WTC11 (cell line): Measurements from ENCODE around the gene CCDC117. TPM values are rescaled to one million over a fixed set of nuclear protein-coding genes. Genes with fewer than 3 reads are reported as not detected.

ENCODE experiments used
- ATAC-seq: fragments of 200-7000 bp; cut with Tn5 transposase; 2 replicates; pipeline ENCODE4 v1.10.0; 2021; ENCODE audit warnings: mild to moderate bottlenecking, moderate library complexity
- CTCF ChIA-PET: fragments of 300-600 bp; sonication (Branson Sonifier 250); formaldehyde crosslinking; loops from one replicate; lab custom pipeline; 2021; ENCODE audit warnings: antibody characterized with exemption; lab: Charles Lee
- POLR2A ChIA-PET: fragments of 350-600 bp; sonication (Branson Sonifier 250); formaldehyde crosslinking; loops from one replicate; lab custom pipeline; 2021; ENCODE audit warnings: antibody characterized with exemption; lab: Charles Lee
- DNase-seq: peaks from one replicate; pipeline ENCODE4 v3.0.0; 2021; ENCODE audit warnings: low spot score
- H3K27ac Mint-ChIP-seq: 2 replicates; pipeline ENCODE4 v1.8.0; 2021; ENCODE audit warnings: mixed read lengths
- H3K27me3 Mint-ChIP-seq: 2 replicates; pipeline ENCODE4 v1.8.0; 2021; ENCODE audit warnings: low read depth, mild to moderate bottlenecking, moderate library complexity, mixed read lengths
- H3K36me3 Mint-ChIP-seq: 2 replicates; pipeline ENCODE4 v1.8.0; 2021; ENCODE audit warnings: mixed read lengths
- H3K4me1 Mint-ChIP-seq: 2 replicates; pipeline ENCODE4 v1.8.0; 2022; ENCODE audit warnings: mixed read lengths
- H3K4me3 Mint-ChIP-seq: 2 replicates; pipeline ENCODE4 v1.8.0; 2021; ENCODE audit warnings: mild to moderate bottlenecking, moderate library complexity, mixed read lengths
- H3K9me3 Mint-ChIP-seq: 2 replicates; pipeline ENCODE4 v1.8.0; 2021; ENCODE audit warnings: mixed read lengths
- ARID4B ChIP-seq: sonication (generic); formaldehyde crosslinking; IDR thresholded peaks from 2 replicates; pipeline ENCODE4 v1.8.0; 2023; ENCODE audit warnings: missing genetic modification reagents, mild to moderate bottlenecking, borderline replicate concordance
- ATF1 ChIP-seq: sonication (generic); formaldehyde crosslinking; IDR thresholded peaks from 2 replicates; pipeline ENCODE4 v1.8.1; 2023; ENCODE audit warnings: mild to moderate bottlenecking, moderate library complexity, missing genetic modification reagents
- CBFB ChIP-seq: sonication (generic); formaldehyde crosslinking; IDR thresholded peaks from 2 replicates; pipeline ENCODE4 v1.8.1; 2022; ENCODE audit warnings: mild to moderate bottlenecking, low read depth, missing genetic modification reagents
- CTCF ChIP-seq: fragments of 200-600 bp; IDR thresholded peaks from 2 replicates; pipeline ENCODE4 v1.8.0; 2022; ENCODE audit warnings: antibody characterized with exemption
- HMGA2 ChIP-seq: fragments of 250-450 bp; sonication (Bioruptor Pico); IDR thresholded peaks from 2 replicates; pipeline ENCODE4 v1.4.0; 2021; ENCODE audit warnings: mild to moderate bottlenecking, moderate library complexity
- JAZF1 ChIP-seq: fragments of 250-450 bp; sonication (Bioruptor Pico); IDR thresholded peaks from 2 replicates; pipeline ENCODE4 v1.9.0; 2021; ENCODE audit warnings: moderate library complexity, mild to moderate bottlenecking, inconsistent platforms
- JUN ChIP-seq: sonication (generic); formaldehyde crosslinking; IDR thresholded peaks from 2 replicates; pipeline ENCODE4 v1.8.0; 2023; ENCODE audit warnings: mild to moderate bottlenecking, missing genetic modification reagents
- ZNF532 ChIP-seq: fragments of 250-450 bp; sonication (Bioruptor Pico); IDR thresholded peaks from 2 replicates; pipeline ENCODE4 v1.9.0; 2021; ENCODE audit warnings: mild to moderate bottlenecking, borderline replicate concordance
- total RNA-seq: library from RNA; stranded (reverse); gene quantifications from 3 replicates; pipeline ENCODE4 v1.2.3, GENCODE V29; 2021

CCDC117 gene
- total RNA-seq, 1 experiment from 2014 or later, result 39.0 TPM

- TF ChIP-seq ZNF532 (CRISPR knock-in tag) (no peak), CTCF (no peak)
- TF ChIP-seq, all 79 proteins: peak for 0
Observed at GRCh38 chr22:28826921-28827320, 54.4 kb downstream of the CCDC117 start (continued).

GRCh38 chr22:28829358-28830181 is 57.1 kb downstream of the CCDC117 start:
- CTCF ChIA-PET, result interaction anchor here (0.7 to 2.8 kb wide), 14 partner anchors 10 to 416 kb away, joined by 3 to 22 read pairs (median 4); partner anchors contain the start of gene ZNRF3
- POLR2A ChIA-PET, result interaction anchor here (0.9 kb wide), 1 partner anchor 29 kb away, joined by 3 read pairs; the partner anchor contains the start of gene XBP1
- Mint-ChIP-seq H3K4me3 (no peak overlapping the region), H3K4me1 (no peaks in the 10 kb centered on the region), H3K27me3 (no peaks in the 10 kb centered on the region), H3K36me3 (no peaks in the 10 kb centered on the region), H3K9me3 (no peaks in the 10 kb centered on the region), H3K27ac (peak overlapping the region; percentile 30; the same call in 1 of the 2 replicates)
- TF ChIP-seq ARID4B (CRISPR knock-in tag) (no peak), CBFB (no peak), JAZF1 (CRISPR knock-in tag) (no peak), CTCF (peak; percentile 94), HMGA2 (no peak), ATF1 (CRISPR knock-in tag) (no peak), JUN (CRISPR knock-in tag) (no peak)
- ATAC-seq, result peak; percentile 91
- peak; percentile 85 for DNase-seq
